Dedifferentiated amniotic fluid mesenchymal stem cell (primary cell): Measurements from ENCODE around the gene COPE.

ENCODE experiments used
- DNase-seq: peaks from one replicate; pipeline ENCODE4 v3.0.0-alpha.2; 2016; ENCODE audit errors: extremely low spot score

The COPE gene

GRCh38 chr19:18895038-18895823 is 24.0 kb downstream of the COPE start:
- peak; percentile 17 for DNase-seq

GRCh38 chr19:18894254-18895037 is 24.7 kb downstream of the COPE start:
- no peak for DNase-seq

- no peak for DNase-seq
These were observed 25.5 kb downstream of the COPE start for GRCh38 chr19:18893587-18894253.

- DNase-seq, result no peak
These were observed 29.0 kb downstream of the COPE start for GRCh38 chr19:18889949-18890745.

GRCh38 chr19:18886972-18887371 is 32.2 kb downstream of the COPE start:
- DNase-seq, result no peak

GRCh38 chr19:18883526-18884304 is 35.5 kb downstream of the COPE start:
- no peak for DNase-seq

GRCh38 chr19:18881491-18881890 is 37.7 kb downstream of the COPE start:
- no peak for DNase-seq

GRCh38 chr19:18879579-18880373 is 39.4 kb downstream of the COPE start:
- DNase-seq, result no peak

- no peak for DNase-seq
These were observed 40.2 kb downstream of the COPE start for GRCh38 chr19:18878858-18879578.

- no peak for DNase-seq
These were observed 41.0 kb downstream of the COPE start for GRCh38 chr19:18878058-18878797.

- no peak for DNase-seq
These were observed 42.3 kb downstream of the COPE start for GRCh38 chr19:18876865-18877264.

- DNase-seq, result peak; percentile 31
These were observed 43.5 kb downstream of the COPE start for GRCh38 chr19:18875726-18876125.

GRCh38 chr19:18871543-18871942 is 47.6 kb downstream of the COPE start:
- DNase-seq, result no peak

GRCh38 chr19:18870531-18871172 is 48.5 kb downstream of the COPE start:
- DNase-seq, result no peak

- no peak for DNase-seq
These were observed 49.2 kb downstream of the COPE start for GRCh38 chr19:18869781-18870530.

GRCh38 chr19:18869023-18869618 is 50.1 kb downstream of the COPE start:
- no peak for DNase-seq

- DNase-seq, result no peak
These were observed 50.7 kb downstream of the COPE start for GRCh38 chr19:18868380-18869022.
